GM18498 (cell line): ENCODE results near the gene MMP25.

Experiments used
- ATAC-seq: cut with Tn5 transposase; IDR thresholded peaks from one replicate; pipeline ENCODE4 v1.9.1; 2021; ENCODE audit warnings: mild to moderate bottlenecking, moderate library complexity; ENCODE audit not compliant: unreplicated experiment

The MMP25 gene

GRCh38 chr16:3045758-3046640 lies at the start of gene MMP25:
TSS of gene MMP25 (plus strand) at chr16:3046561. CDS start at chr16:3046918, 357 bp downstream.
- ATAC-seq: no peak

- no peak for ATAC-seq
These were observed 46.4 kb upstream of the MMP25 start for GRCh38 chr16:2999929-3000328.

GRCh38 chr16:3000540-3000939 lies 45.8 kb upstream of the MMP25 start:
- ATAC-seq: no peak

- no peak for ATAC-seq
These were observed 45.0 kb upstream of the MMP25 start for GRCh38 chr16:3001316-3001715.

GRCh38 chr16:3003582-3004270 lies 42.6 kb upstream of the MMP25 start:
- peak; percentile 98 for ATAC-seq

- ATAC-seq: no peak
These were observed 42.0 kb upstream of the MMP25 start for GRCh38 chr16:3004319-3004718.

GRCh38 chr16:3004781-3005284 lies 41.5 kb upstream of the MMP25 start:
- no peak for ATAC-seq

GRCh38 chr16:3007059-3007956 lies 39.1 kb upstream of the MMP25 start:
- ATAC-seq: no peak

- no peak for ATAC-seq
These were observed 38.2 kb upstream of the MMP25 start for GRCh38 chr16:3007957-3008689.

GRCh38 chr16:3008690-3009037 lies 37.7 kb upstream of the MMP25 start:
- ATAC-seq: no peak

- ATAC-seq: no peak
These were observed 36.6 kb upstream of the MMP25 start for GRCh38 chr16:3009568-3010390.

- no peak for ATAC-seq
These were observed 35.9 kb upstream of the MMP25 start for GRCh38 chr16:3010510-3010909.

GRCh38 chr16:3012246-3012645 lies 34.1 kb upstream of the MMP25 start:
- no peak for ATAC-seq

- no peak for ATAC-seq
These were observed 33.4 kb upstream of the MMP25 start, which contains the start of gene CLDN9 for GRCh38 chr16:3012828-3013420. TSS of gene CLDN9 (plus strand) at chr16:3012923. CDS start at chr16:3013363, 440 bp downstream.

- no peak for ATAC-seq
These were observed 32.8 kb upstream of the MMP25 start for GRCh38 chr16:3013491-3013951.

- ATAC-seq: no peak
These were observed 32.2 kb upstream of the MMP25 start for GRCh38 chr16:3013998-3014690.

- ATAC-seq: no peak
These were observed 31.4 kb upstream of the MMP25 start for GRCh38 chr16:3014971-3015370.

GRCh38 chr16:3015865-3016521 lies 30.4 kb upstream of the MMP25 start:
- no peak for ATAC-seq
